ENCODE data around the gene CCN6.

The CCN6 gene

GRCh38 chr6:112019589-112019988, 34.3 kb upstream of the CCN6 start:
- TF ChIP-seq POLR2A (IDR thresholded peaks at IDR 0.05; ENCODE audit: low read length) (no peak), GATA1 (IDR thresholded peaks at IDR 0.05; ENCODE audit: low read depth, low read length) (no peak)
- no peak for DNase-seq

- TF ChIP-seq POLR2A (IDR thresholded peaks at IDR 0.05; ENCODE audit: low read length) = no peak
- no peak for TF ChIP-seq GATA1 (IDR thresholded peaks at IDR 0.05; ENCODE audit: low read depth, low read length)
- peak; percentile 11 to 51 for DNase-seq
Observed at GRCh38 chr6:112021691-112022310, 32.1 kb upstream of the CCN6 start.

GRCh38 chr6:112022749-112023148, 31.2 kb upstream of the CCN6 start:
- no peak for TF ChIP-seq POLR2A (IDR thresholded peaks at IDR 0.05; ENCODE audit: low read length)
- no peak for TF ChIP-seq GATA1 (IDR thresholded peaks at IDR 0.05; ENCODE audit: low read depth, low read length)
- DNase-seq = no peak

GRCh38 chr6:112024464-112024863, 29.4 kb upstream of the CCN6 start:
- DNase-seq = no peak
- TF ChIP-seq GATA1 (IDR thresholded peaks at IDR 0.05; ENCODE audit: low read depth, low read length) (no peak), POLR2A (IDR thresholded peaks at IDR 0.05; ENCODE audit: low read length) (no peak)

GRCh38 chr6:112026933-112027332, 27.0 kb upstream of the CCN6 start:
- TF ChIP-seq POLR2A (IDR thresholded peaks at IDR 0.05; ENCODE audit: low read length) (no peak), GATA1 (IDR thresholded peaks at IDR 0.05; ENCODE audit: low read depth, low read length) (no peak)

GRCh38 chr6:112027942-112028674, 25.8 kb upstream of the CCN6 start:
- TF ChIP-seq GATA1 (IDR thresholded peaks at IDR 0.05; ENCODE audit: low read depth, low read length) (no peak), POLR2A (IDR thresholded peaks at IDR 0.05; ENCODE audit: low read length) (no peak)
- peak in 1 of 2 experiments; percentile 9 for DNase-seq

More at GRCh38 chr6:112026933-112027332, 27.0 kb upstream of the CCN6 start:
- no peak for DNase-seq

GRCh38 chr6:112029045-112029822, 24.7 kb upstream of the CCN6 start:
- peak; percentile 78 to 83 for DNase-seq

GRCh38 chr6:112030206-112030960, 23.5 kb upstream of the CCN6 start:
- no peak for DNase-seq
- TF ChIP-seq GATA1 (IDR thresholded peaks at IDR 0.05; ENCODE audit: low read depth, low read length) (no peak), POLR2A (IDR thresholded peaks at IDR 0.05; ENCODE audit: low read length) (no peak)

More at GRCh38 chr6:112029045-112029822, 24.7 kb upstream of the CCN6 start:
- TF ChIP-seq GATA1 (IDR thresholded peaks at IDR 0.05; ENCODE audit: low read depth, low read length) = no peak
- no peak for TF ChIP-seq POLR2A (IDR thresholded peaks at IDR 0.05; ENCODE audit: low read length)

- TF ChIP-seq POLR2A (IDR thresholded peaks at IDR 0.05; ENCODE audit: low read length) = no peak
- no peak for TF ChIP-seq GATA1 (IDR thresholded peaks at IDR 0.05; ENCODE audit: low read depth, low read length)
- DNase-seq = no peak
Observed at GRCh38 chr6:112030961-112031660, 22.8 kb upstream of the CCN6 start.

- DNase-seq = no peak
- TF ChIP-seq POLR2A (IDR thresholded peaks at IDR 0.05; ENCODE audit: low read length) (no peak), GATA1 (IDR thresholded peaks at IDR 0.05; ENCODE audit: low read depth, low read length) (no peak)
Observed at GRCh38 chr6:112031960-112032359, 21.9 kb upstream of the CCN6 start.

- no peak for TF ChIP-seq GATA1 (IDR thresholded peaks at IDR 0.05; ENCODE audit: low read depth, low read length)
- TF ChIP-seq POLR2A (IDR thresholded peaks at IDR 0.05; ENCODE audit: low read length) = no peak
- DNase-seq = no peak
Observed at GRCh38 chr6:112032728-112033127, 21.2 kb upstream of the CCN6 start.

GRCh38 chr6:112033791-112034615, 19.9 kb upstream of the CCN6 start:
- no peak for TF ChIP-seq GATA1 (IDR thresholded peaks at IDR 0.05; ENCODE audit: low read depth, low read length)
- no peak for TF ChIP-seq POLR2A (IDR thresholded peaks at IDR 0.05; ENCODE audit: low read length)

More at GRCh38 chr6:112033791-112034615, 19.9 kb upstream of the CCN6 start:
- no peak for DNase-seq
